SK-N-SH (cell line): ENCODE data around the gene TSSK1B. TPM values are rescaled to one million over a fixed set of nuclear protein-coding genes. Genes with fewer than 3 reads are reported as not detected.

Experiments used
- CTCF ChIA-PET: fragments of 300-600, 350-600 bp; formaldehyde crosslinking; extraction: SDS; loops from one replicate; lab custom pipeline; 2021; lab: Yijun Ruan, JAX
- POLR2A ChIA-PET: fragments of 350-600 bp; sonication (Branson Sonifier 250); formaldehyde crosslinking; extraction: SDS; loops from one replicate; lab custom pipeline; 2020; ENCODE audit warnings: antibody characterized with exemption, inconsistent platforms; lab: Yijun Ruan, JAX
- DNase-seq: peaks from one replicate; pipeline ENCODE4 v3.0.0; 2012
- H2AFZ ChIP-seq: fragments of 200-600 bp; sonication (generic); 2 replicates; pipeline ENCODE4 v1.8.1; 2016; ENCODE audit warnings: antibody characterized with exemption, mild to moderate bottlenecking, low read depth
- H3F3A ChIP-seq: fragments of 200-600 bp; sonication (generic); replicated peaks from 2 replicates; pipeline ENCODE3; 2016; ENCODE audit warnings: antibody characterized with exemption, mild to moderate bottlenecking; ENCODE audit not compliant: insufficient read depth
- H3K27ac ChIP-seq, 2 experiments: fragments of 200-500 bp in 1 of 2; fragments of 200-600 bp in 1 of 2; sonication (Bioruptor generic) in 1 of 2; sonication (generic), shearing (Covaris generic) in 1 of 2; 2 replicates each; pipeline versions ENCODE4 v1.5.1 to v1.6.1; 2014 to 2016; ENCODE audit warnings: low read depth in 2 of 2, inconsistent platforms in 1 of 2, low read length in 1 of 2, mild to moderate bottlenecking in 1 of 2, mixed read lengths in 1 of 2
- H3K27me3 ChIP-seq: fragments of 200-600 bp; sonication (generic), shearing (Covaris generic); 2 replicates; pipeline ENCODE4 v1.6.1; 2016; ENCODE audit warnings: mixed run types; ENCODE audit not compliant: insufficient read depth
- H3K36me3 ChIP-seq, 2 experiments: fragments of 200-500 bp in 1 of 2; fragments of 200-600 bp in 1 of 2; sonication (Bioruptor generic) in 1 of 2; sonication (generic) in 1 of 2; replicated peaks in 1 of 2; 2 replicates each; pipeline versions ENCODE3 to v1.5.1; 2014 to 2016; ENCODE audit warnings: low read length in 1 of 2, mild to moderate bottlenecking in 1 of 2; ENCODE audit not compliant: insufficient read depth in 2 of 2, control insufficient read depth in 1 of 2
- H3K4me1 ChIP-seq, 2 experiments: fragments of 200-500 bp in 1 of 2; fragments of 200-600 bp in 1 of 2; sonication (Bioruptor generic) in 1 of 2; sonication (generic), shearing (Covaris generic) in 1 of 2; 2 replicates each; pipeline versions ENCODE4 v1.5.1 to v1.6.1; 2014 to 2016; ENCODE audit warnings: low read depth in 1 of 2, low read length in 1 of 2, mixed run types in 1 of 2; ENCODE audit not compliant: insufficient read depth in 2 of 2, control insufficient read depth in 1 of 2
- H3K4me2 ChIP-seq: fragments of 200-600 bp; sonication (generic), shearing (Covaris generic); 2 replicates; pipeline ENCODE4 v1.6.1; 2017; ENCODE audit warnings: mixed run types
- H3K4me3 ChIP-seq, 2 experiments: fragments of 200-500 bp in 1 of 2; fragments of 200-600 bp in 1 of 2; sonication (Bioruptor generic) in 1 of 2; sonication (generic), shearing (Covaris generic) in 1 of 2; 2 replicates each; pipeline versions ENCODE4 v1.5.1 to v1.8.1; 2014 to 2016; ENCODE audit warnings: low read depth in 2 of 2, inconsistent platforms in 1 of 2, low read length in 1 of 2, mild to moderate bottlenecking in 1 of 2, mixed read lengths in 1 of 2, moderate library complexity in 1 of 2
- H3K79me2 ChIP-seq: fragments of 200-600 bp; sonication (generic); 2 replicates; pipeline ENCODE4 v1.8.1; 2017; ENCODE audit warnings: mild to moderate bottlenecking; ENCODE audit not compliant: insufficient read depth
- H3K9ac ChIP-seq: fragments of 200-600 bp; sonication (generic); 2 replicates; pipeline ENCODE4 v1.6.1; 2017; ENCODE audit warnings: mixed run types
- H3K9me2 ChIP-seq: fragments of 200-600 bp; sonication (generic); 2 replicates; pipeline ENCODE4 v1.6.1; 2017; ENCODE audit warnings: mixed run types
- H3K9me3 ChIP-seq: fragments of 200-600 bp; sonication (generic); 2 replicates; pipeline ENCODE4 v1.6.1; 2017; ENCODE audit warnings: mixed run types, mild to moderate bottlenecking, moderate library complexity
- H4K20me1 ChIP-seq: fragments of 200-600 bp; sonication (generic); 2 replicates; pipeline ENCODE4 v1.6.1; 2017; ENCODE audit warnings: mild to moderate bottlenecking, mixed run types; ENCODE audit not compliant: insufficient read depth
- EP300 ChIP-seq, 2 experiments: IDR thresholded peaks; 2 replicates each; pipeline versions ENCODE4 v1.4.0 to v1.6.1; 2012; ENCODE audit warnings: borderline replicate concordance in 1 of 2, low read depth in 1 of 2, low read length in 1 of 2
- FOSL2 ChIP-seq: IDR thresholded peaks from 2 replicates; pipeline ENCODE4 v1.4.0; 2012; ENCODE audit warnings: low read depth, mild to moderate bottlenecking, moderate library complexity, borderline replicate concordance
- JUND ChIP-seq: IDR thresholded peaks from 2 replicates; pipeline ENCODE4 v1.4.0; 2012
- MXI1 ChIP-seq: IDR thresholded peaks from 2 replicates; pipeline ENCODE4 v1.6.1; 2012; ENCODE audit warnings: mild to moderate bottlenecking, low read depth, low read length, improper control_type of control experiment
- POLR2AphosphoS5 ChIP-seq: IDR thresholded peaks from 2 replicates; pipeline ENCODE4 v1.6.1; 2012; ENCODE audit warnings: low read depth, low read length
- RAD21 ChIP-seq: IDR thresholded peaks from 2 replicates; pipeline ENCODE4 v1.6.1; 2012; ENCODE audit warnings: mild to moderate bottlenecking, low read length
- RFX5 ChIP-seq: IDR thresholded peaks from 2 replicates; pipeline ENCODE4 v1.6.1; 2012; ENCODE audit warnings: mild to moderate bottlenecking, improper control_type of control experiment, low read length
- RXRA ChIP-seq: IDR thresholded peaks from 2 replicates; pipeline ENCODE4 v1.4.0; 2012; ENCODE audit warnings: low read depth, mild to moderate bottlenecking, borderline replicate concordance
- SIN3A ChIP-seq: IDR thresholded peaks from 2 replicates; pipeline ENCODE4 v1.6.1; 2012; ENCODE audit warnings: low read depth, mild to moderate bottlenecking, low read length, moderate library complexity, borderline replicate concordance
- SMC3 ChIP-seq: IDR thresholded peaks from 2 replicates; pipeline ENCODE4 v1.6.1; 2012; ENCODE audit warnings: low read depth, low read length, improper control_type of control experiment
- TAF1 ChIP-seq: IDR thresholded peaks from 2 replicates; pipeline ENCODE4 v1.6.1; 2012; ENCODE audit warnings: low read depth, mild to moderate bottlenecking, low read length, moderate library complexity, borderline replicate concordance
- WGBS: methylation state at CpG from one replicate; pipeline ENCODE4 v1.1.6; 2017; ENCODE audit warnings: low lambda C conversion rate; 5-methylcytosine and 5-hydroxymethylcytosine counted together
- polyA plus RNA-seq, 3 experiments: library from polyadenylated mRNA; depleted of rRNA; stranded (reverse); fragments of >200 nt; gene quantifications; 2 replicates each; pipeline ENCODE4 v1.2.3, GENCODE V29; 2012
- TF ChIP-seq, protein P1 (sequence below): IDR thresholded peaks from 2 replicates; pipeline ENCODE4 v1.4.0; 2012; ENCODE audit warnings: low read depth, borderline replicate concordance
- TF ChIP-seq, protein P2 (sequence below): IDR thresholded peaks from 2 replicates; pipeline ENCODE4 v1.4.0; 2012; ENCODE audit warnings: low read depth, borderline replicate concordance
- TF ChIP-seq, protein P3 (sequence below): fragments of 150-350 bp; IDR thresholded peaks from 2 replicates; pipeline ENCODE4 v1.6.1; 2016; ENCODE audit warnings: mild to moderate bottlenecking, low read depth, low read length
- TF ChIP-seq, protein P4 (sequence below): IDR thresholded peaks from 2 replicates; pipeline ENCODE4 v1.4.0; 2012; ENCODE audit warnings: low read depth
- TF ChIP-seq, protein P5 (sequence below): IDR thresholded peaks from 2 replicates; pipeline ENCODE4; 2012

The TSSK1B gene
- polyA plus RNA-seq, 1 of the 3 experiments (the other 2 are of a cell fraction): 0.05 TPM

DNA sequence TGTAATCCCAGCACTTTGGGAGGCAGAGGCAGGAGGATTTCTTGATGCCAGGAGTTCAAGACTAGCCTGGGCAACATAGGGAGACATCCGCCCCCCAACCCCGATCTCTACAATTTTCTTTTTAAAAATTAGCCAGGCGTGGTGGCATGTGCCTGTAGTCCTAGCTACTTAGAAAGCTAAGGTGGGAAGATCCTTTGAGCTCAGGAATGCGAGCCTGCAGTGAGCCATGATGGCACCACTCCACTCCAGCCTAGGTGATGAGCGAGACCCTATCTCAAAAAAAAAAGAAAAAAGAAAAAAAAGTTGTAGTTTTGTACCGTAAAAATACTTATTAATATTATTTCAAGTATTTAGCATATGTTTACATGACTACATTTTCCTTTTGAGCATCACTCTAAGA, 29.3 kb downstream of the TSSK1B start:
- Histone ChIP-seq H3K4me3 (no peak overlapping the region), H2AFZ (no peak overlapping the region), H3K79me2 (no peaks in the 10 kb centered on the region), H3K36me3 (no peaks in the 10 kb centered on the region), H4K20me1 (no peaks in the 10 kb centered on the region), H3K27ac (no peak overlapping the region), H3K4me2 (no peak overlapping the region), H3K27me3 (no peaks in the 10 kb centered on the region; the same call in 1 of the 2 replicates), H3K9ac (no peak overlapping the region), H3F3A (no peaks in the 10 kb centered on the region), H3K4me1 (no peaks in the 10 kb centered on the region), H3K9me2 (no peaks in the 10 kb centered on the region), H3K9me3 (no peaks in the 10 kb centered on the region)
- TF ChIP-seq, protein P1, sequence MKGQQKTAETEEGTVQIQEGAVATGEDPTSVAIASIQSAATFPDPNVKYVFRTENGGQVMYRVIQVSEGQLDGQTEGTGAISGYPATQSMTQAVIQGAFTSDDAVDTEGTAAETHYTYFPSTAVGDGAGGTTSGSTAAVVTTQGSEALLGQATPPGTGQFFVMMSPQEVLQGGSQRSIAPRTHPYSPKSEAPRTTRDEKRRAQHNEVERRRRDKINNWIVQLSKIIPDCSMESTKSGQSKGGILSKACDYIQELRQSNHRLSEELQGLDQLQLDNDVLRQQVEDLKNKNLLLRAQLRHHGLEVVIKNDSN: no peak
- TF ChIP-seq RXRA (no peak), POLR2AphosphoS5 (no peak), RFX5 (no peak), SIN3A (no peak), RAD21 (no peak), SMC3 (no peak), MXI1 (no peak), EP300 (IDR thresholded peaks at IDR 0.05; ENCODE audit: borderline replicate concordance in 1 of 2, low read depth in 1 of 2, low read length in 1 of 2) (no peak), FOSL2 (no peak), TAF1 (no peak), JUND (no peak)
- TF ChIP-seq, protein P2, sequence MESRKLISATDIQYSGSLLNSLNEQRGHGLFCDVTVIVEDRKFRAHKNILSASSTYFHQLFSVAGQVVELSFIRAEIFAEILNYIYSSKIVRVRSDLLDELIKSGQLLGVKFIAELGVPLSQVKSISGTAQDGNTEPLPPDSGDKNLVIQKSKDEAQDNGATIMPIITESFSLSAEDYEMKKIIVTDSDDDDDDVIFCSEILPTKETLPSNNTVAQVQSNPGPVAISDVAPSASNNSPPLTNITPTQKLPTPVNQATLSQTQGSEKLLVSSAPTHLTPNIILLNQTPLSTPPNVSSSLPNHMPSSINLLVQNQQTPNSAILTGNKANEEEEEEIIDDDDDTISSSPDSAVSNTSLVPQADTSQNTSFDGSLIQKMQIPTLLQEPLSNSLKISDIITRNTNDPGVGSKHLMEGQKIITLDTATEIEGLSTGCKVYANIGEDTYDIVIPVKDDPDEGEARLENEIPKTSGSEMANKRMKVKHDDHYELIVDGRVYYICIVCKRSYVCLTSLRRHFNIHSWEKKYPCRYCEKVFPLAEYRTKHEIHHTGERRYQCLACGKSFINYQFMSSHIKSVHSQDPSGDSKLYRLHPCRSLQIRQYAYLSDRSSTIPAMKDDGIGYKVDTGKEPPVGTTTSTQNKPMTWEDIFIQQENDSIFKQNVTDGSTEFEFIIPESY: no peak
- TF ChIP-seq, protein P3, sequence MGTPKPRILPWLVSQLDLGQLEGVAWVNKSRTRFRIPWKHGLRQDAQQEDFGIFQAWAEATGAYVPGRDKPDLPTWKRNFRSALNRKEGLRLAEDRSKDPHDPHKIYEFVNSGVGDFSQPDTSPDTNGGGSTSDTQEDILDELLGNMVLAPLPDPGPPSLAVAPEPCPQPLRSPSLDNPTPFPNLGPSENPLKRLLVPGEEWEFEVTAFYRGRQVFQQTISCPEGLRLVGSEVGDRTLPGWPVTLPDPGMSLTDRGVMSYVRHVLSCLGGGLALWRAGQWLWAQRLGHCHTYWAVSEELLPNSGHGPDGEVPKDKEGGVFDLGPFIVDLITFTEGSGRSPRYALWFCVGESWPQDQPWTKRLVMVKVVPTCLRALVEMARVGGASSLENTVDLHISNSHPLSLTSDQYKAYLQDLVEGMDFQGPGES: no peak
- TF ChIP-seq, protein P4, sequence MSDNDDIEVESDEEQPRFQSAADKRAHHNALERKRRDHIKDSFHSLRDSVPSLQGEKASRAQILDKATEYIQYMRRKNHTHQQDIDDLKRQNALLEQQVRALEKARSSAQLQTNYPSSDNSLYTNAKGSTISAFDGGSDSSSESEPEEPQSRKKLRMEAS: no peak
- TF ChIP-seq, protein P5, sequence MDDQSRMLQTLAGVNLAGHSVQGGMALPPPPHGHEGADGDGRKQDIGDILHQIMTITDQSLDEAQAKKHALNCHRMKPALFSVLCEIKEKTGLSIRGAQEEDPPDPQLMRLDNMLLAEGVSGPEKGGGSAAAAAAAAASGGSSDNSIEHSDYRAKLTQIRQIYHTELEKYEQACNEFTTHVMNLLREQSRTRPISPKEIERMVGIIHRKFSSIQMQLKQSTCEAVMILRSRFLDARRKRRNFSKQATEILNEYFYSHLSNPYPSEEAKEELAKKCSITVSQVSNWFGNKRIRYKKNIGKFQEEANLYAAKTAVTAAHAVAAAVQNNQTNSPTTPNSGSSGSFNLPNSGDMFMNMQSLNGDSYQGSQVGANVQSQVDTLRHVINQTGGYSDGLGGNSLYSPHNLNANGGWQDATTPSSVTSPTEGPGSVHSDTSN: no peak
- DNase-seq: no peak
- ChIA-PET POLR2A (no interaction called here), CTCF (no interaction called here)
- 38% methylated on average over 6 of the region's 6 CpGs for WGBS
